Astrocyte (in vitro differentiated cells and primary cell): ENCODE data around the gene RBM44.

ENCODE experiments used
- EZH2 ChIP-seq: IDR thresholded peaks from 2 replicates; pipeline ENCODE4 v1.6.1; 2012; ENCODE audit warnings: mild to moderate bottlenecking, low read length, inconsistent platforms; ENCODE audit not compliant: insufficient read depth
- TF ChIP-seq, protein P1 (sequence below): IDR thresholded peaks from 2 replicates; pipeline ENCODE4 v1.5.1; 2011; ENCODE audit warnings: low read depth, mild to moderate bottlenecking, inconsistent platforms, low read length, moderate library complexity; ENCODE audit not compliant: insufficient read depth

DNA sequence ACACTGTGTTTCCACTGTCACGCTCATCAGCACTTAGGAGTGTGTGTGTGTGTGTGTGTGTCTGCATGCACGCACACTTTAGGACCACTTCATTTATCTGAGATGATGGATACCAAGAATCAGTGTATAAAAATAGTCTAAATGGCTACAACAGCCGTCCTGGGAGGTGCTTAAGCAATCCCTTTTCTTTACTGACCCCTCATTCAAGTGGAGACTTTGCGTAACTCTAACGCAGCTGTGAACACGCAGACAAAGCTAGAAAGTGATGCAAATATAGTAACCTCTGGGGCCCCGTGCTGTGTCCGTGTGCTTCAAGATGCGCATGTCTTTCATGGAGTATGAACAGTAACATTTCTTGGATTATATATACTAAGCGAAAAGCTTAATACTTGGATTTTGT, 40.4 kb upstream of the RBM44 start:
- TF ChIP-seq, protein P1, sequence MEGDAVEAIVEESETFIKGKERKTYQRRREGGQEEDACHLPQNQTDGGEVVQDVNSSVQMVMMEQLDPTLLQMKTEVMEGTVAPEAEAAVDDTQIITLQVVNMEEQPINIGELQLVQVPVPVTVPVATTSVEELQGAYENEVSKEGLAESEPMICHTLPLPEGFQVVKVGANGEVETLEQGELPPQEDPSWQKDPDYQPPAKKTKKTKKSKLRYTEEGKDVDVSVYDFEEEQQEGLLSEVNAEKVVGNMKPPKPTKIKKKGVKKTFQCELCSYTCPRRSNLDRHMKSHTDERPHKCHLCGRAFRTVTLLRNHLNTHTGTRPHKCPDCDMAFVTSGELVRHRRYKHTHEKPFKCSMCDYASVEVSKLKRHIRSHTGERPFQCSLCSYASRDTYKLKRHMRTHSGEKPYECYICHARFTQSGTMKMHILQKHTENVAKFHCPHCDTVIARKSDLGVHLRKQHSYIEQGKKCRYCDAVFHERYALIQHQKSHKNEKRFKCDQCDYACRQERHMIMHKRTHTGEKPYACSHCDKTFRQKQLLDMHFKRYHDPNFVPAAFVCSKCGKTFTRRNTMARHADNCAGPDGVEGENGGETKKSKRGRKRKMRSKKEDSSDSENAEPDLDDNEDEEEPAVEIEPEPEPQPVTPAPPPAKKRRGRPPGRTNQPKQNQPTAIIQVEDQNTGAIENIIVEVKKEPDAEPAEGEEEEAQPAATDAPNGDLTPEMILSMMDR = no peak
- TF ChIP-seq EZH2 = no peak
